Right renal pelvis (tissue), 4 donors: ENCODE measurements around the gene NDUFAF8. TPM values are rescaled to one million over a fixed set of nuclear protein-coding genes. Genes with fewer than 3 reads are reported as not detected.
A peak's percentile ranks its signal among the peaks of the same experiment; 100 is the strongest.
"Not testable (repeated sequence)": the region's sequence is repeated elsewhere in the genome, so short reads cannot be mapped to it uniquely, and the experiment has no call there.

Experiments
- DNase-seq, 4 donors: peaks; one replicate each; pipeline ENCODE4 v3.0.0-alpha.2; 2013; ENCODE audit warnings: low read depth in 4 of 4, low spot score in 3 of 4, missing footprints in 1 of 4
- polyA plus RNA-seq, 4 donors: library from polyadenylated mRNA; unstranded; fragments of 120-200 nt; gene quantifications; one replicate each; pipeline ENCODE4 v1.2.1, GENCODE V29; 2013; ENCODE audit not compliant: insufficient read length in 4 of 4

Gene NDUFAF8
- polyA plus RNA-seq, 4 donors, result 46.3 to 55.4 (median 50.3) TPM

DNA sequence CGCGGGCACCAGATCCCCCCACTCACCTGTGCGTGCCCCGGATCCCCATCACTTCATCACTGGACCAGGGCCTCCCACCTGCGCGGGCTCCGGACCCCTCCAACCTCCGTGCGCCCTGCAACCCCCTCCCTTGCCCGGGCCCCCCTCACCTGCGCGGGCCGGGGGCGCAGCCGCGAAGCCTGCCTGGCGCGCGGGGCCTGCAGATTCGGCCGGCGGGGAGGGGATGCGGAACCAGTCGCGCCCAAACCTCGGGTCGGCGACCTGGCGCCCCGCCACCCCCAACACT lies 16.6 kb upstream of the NDUFAF8 start:
- DNase-seq, result no peak

DNA sequence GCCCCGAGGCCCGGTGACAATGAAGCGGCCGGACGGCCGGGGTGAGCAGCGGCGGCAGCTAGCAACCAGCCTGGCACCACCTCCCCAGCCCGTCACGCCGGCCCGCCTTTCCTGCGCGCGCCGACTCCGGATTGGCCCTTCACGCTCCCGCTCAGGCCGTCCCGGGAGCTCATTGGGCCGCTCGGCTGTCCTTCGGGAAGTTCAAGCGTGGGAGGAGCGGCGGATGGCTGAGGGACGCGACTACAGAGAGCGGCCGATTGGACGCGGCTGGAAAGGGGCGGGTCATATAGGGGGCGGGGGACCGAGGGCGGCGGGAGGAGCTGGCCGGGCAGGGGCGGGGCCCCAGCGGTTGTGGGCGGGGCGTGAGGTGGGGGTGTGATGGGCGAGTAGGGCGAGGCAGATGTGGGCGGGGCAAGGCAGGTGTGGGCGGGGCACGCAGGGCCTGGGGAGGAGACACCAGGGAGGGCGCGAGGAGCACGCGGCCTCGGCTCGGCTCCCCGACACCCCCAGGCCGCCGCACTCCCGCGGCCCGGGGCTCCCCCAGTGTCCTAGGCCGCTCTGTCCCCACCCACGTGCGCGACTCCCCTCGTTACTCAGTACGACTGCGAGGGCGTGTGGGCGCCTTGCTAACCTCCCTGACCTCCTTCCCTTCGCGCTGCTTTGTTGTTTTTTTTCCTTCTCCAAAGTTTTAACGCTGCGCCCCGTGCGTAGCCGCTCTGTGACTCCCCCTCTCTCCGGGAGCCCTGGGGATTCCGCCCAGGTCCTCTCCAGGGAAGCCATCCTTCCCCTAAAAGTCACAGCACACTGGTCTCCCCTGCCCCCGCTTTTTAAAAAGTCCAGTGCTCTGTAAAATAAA lies 16.0 kb upstream of the NDUFAF8 start, which contains the start of gene CEP131:
Gene CEP131 (minus strand): TSS at position 60 of the 856 bp plus-strand sequence. CDS start 2,909 bp downstream, outside the sequence.
- DNase-seq, result peak; percentile 93 to 96 (median 95)

DNA sequence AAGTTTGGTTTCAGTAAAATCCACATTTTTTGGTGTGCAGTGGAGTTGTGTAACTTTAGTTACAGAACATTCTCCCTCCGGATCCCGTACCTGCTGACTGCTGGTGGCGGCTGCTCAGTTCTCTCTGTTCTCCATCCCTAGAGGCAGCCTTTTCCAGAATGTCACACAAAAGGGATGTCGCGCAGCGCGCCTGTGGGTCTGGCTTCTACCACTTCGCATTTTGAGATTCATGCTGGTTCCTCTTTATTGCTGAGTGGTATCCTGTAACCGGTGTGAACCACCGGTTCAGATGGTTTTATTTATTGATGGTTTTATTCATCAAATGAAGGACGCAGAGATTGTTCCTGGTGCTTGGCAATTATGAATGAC lies 15.4 kb upstream of the NDUFAF8 start:
- DNase-seq, result no peak

DNA sequence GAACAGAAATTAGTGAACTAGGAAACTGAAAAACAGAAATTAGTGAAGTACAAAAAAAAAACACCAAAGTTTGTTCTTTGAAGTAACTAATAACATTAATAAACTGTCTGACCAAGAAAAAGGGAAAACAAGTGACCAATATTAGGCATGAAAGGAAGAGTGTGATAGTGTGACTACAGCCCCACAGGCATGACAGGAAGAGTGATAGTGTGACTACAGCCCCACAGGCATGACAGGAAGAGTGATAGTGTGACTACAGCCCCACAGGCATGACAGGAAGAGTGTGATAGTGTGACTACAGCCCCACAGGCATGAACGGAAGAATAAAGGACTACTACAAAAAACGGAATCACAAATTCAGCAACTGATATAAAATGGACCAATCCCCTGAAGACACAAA lies 11.5 kb upstream of the NDUFAF8 start:
- not testable (repeated sequence) for DNase-seq

DNA sequence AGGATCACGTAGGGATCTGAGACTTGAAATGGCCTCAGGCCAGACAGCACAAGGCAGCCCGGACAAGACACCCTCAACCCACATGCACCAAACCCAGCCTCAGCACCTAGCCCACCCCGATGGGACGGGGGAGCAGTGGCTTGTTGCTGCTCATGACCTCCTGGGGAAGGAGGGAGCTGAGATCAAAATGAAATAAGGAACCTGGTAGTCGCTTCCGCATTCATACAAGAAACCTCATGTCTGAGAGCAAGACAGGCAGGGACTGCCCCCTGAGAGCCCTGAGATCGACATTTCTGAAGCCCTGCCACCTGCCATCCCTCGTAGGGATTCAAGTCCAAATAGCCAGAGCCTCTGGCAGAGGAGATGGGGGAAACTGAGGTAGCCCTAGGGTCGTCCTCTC lies 10.7 kb upstream of the NDUFAF8 start:
- DNase-seq, result no peak

DNA sequence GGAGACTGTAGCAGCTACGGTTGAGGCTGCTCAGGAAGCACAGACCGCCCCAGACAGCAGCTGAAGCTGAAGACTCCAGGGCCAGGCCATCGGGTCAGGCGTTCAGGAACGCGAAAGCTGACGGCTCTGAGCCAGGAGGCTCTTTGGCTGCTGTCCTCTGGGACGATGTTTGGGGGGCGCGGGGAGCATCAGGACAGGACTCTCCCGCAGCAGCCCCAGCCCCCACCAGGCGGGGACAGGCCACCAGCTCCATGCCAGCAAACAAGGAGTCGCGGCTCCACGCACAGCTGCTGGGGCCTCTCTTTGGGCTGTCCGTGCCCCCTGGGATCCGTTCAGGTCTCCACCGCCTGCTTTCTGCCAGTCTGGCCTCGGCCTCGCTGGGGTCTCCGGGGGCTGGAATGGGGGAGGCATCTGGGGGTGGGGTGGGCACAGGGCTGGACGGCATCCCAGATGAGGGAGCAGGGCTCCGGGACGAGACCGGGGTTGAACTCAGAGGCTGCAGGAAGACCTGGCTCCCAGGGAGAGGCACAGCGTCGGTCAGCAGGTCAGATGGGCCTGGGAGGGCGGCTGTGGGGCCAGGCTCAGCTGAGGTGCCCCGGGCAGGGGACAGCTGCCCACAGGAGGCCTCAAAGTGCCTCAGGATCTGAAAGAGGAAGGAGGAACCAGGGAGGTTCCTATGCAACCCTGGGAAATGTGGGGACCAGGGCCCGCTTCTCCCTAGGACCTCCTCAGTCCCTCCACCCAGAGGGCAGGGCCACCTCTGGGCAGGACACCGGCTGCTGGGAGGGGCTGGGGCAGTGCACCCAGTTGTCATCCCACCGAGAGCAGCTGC lies 10.1 kb upstream of the NDUFAF8 start:
- no peak for DNase-seq

DNA sequence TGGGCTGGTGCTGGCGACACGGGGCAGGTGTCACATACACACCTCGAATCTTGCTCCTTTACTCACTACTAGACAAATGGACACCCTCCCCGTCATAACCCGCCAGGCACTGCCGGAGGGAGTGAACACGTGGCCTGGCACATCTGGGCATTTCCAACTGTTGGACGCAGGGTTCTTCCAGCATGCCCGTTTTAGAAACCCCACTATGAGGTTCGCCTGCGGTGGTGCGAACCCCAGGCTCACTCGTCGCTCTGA lies 9.5 kb upstream of the NDUFAF8 start:
- DNase-seq, result no peak

DNA sequence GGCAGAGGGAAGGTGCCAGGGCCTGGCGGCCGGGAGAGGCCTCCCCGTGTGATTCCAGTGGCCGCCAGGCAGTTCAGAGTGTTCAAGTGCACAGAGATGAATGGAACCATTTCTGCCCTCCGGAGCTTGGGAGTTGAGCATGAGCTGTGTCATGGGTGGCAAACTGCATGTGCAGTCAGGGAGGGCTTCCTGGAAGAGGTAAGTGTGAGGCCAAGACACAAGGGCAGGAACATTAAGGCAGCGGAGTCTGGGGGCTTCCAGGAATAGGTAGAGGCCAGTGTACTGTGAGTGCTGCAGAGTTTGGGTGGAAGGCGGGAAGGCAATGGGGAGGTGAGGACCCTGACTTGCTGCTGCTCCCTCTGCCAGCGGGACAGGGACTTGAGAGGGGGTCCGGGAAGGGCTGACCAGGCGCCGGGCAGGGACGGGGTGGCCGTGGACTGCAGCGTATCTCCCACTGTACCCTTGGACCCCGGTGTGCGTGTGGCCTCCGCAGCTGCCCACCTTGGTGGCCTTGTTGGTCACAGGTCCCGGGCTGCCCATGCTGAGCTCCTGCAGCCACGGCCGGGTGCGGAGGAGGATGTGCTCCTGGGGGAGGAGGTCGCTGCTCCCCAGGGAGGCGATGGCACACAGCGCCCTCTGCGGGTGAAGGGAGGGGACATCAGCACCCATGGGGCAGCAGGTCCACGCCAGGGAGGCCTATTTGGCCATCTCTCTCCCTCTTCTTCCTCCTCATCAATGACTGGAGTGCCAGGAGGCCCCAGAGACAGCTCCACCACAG lies 8.9 kb upstream of the NDUFAF8 start:
- no peak for DNase-seq

DNA sequence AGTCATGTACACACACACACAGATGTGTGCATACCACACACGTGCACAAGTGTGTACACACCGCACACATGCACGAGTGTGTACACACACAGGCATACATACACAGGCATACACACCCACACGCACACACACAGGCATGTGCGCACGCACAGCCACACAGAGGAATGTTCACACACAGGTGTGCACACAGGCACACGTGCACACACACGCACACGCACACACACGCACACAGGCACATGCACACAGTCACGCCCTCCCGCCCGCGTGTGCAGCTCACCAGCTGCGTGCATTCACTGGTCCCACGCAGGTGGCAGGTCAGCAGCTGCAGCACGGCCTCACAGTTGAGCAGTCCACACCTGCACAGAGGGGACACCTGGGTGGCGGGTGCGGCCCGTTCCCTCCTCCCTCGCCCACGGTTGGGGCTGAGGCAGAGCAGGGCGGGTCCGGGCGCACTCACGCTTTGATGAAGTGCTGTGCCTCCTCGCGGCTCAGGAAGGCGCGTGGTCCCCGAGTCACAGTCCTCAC lies 7.9 kb upstream of the NDUFAF8 start:
- no peak for DNase-seq

DNA sequence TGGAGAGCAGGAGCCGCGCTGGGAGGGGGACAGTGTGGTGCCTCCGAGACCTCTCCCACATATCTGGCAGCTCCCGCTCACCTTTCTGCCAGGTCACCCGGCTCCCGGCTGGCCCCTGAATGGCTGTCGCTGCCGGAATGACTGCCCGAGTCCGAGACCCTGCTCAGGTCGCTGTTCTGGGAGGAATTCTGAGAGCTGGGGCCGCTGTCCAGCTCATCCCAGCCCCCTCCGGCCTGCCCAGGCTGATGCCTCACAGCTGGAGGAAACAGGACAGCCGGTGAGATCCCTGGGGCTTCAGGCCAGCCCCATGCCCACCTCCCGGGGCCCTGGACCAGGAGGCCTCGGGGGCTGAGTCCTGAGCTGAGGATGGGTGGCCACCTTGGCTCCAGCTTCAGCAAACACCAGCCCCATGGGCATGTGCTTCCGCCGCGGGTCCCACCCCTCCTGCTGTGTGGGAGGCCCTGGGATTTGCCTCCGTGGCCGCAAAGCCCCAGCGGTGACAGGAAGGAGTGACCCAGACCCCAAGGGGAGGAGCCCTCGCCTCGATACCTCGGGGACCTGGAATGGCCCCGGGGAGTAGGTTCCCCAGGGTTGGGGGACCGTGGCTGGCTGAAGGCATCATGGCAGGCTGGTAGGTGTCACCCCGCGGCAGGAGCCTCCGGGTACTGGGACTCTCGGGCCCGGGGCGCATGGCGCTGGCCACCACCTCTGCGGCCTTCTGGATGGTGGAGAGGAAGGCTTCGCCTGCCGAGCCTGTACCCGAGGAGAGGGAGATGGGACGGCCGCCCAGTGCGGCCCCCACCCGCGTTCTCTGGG lies 7.1 kb upstream of the NDUFAF8 start:
- no peak for DNase-seq

DNA sequence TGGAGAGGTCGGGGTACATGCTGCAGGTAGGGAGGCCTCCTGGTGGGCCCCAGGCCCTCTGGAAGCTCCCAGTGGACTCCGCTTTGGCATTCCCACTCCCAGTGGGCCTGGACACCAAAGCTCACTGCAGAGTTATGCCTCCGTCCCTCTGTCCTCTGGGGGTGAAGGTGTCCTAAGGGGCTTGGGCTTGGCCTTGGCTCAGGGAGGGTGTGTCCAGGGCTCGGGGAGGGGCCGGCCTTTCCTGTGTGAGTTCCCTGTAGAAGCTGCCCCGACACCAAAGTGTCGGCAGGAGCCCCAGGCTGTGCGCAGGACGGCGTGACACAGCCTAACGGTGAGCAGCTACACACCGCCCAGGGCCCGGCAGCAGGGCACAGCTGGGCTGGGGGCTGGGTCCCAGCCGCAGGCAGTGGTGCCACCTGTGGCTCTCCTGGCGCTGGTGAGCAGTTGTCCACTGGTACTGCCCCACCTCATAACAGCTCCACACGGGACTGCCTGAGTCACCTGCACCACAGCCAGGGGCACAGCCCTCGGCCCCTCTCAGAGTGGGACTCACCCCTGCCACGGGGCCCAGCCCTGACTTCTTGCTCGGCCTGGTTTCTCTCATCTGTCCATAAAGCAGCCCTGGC lies 6.4 kb upstream of the NDUFAF8 start:
- no peak for DNase-seq

DNA sequence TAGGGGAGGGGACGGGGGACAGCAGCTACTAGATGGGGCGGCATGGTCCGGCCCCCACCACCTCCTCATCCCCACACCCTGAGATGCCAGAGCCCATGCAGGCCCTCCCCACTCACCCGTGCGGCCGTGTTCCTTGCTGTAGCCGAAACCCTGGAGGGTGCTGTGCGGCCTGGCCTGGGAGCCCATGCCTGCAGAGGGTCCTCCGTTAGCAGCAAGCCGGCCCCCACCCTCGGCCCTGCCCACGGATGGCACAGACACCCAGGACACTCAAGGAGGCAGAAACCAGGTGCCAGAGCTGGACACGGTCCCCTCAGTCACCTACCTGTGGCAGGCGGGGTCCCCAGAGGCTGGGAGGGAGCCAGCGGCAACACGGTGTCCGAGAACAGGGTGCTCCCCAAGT lies 5.8 kb upstream of the NDUFAF8 start:
- DNase-seq, result no peak

DNA sequence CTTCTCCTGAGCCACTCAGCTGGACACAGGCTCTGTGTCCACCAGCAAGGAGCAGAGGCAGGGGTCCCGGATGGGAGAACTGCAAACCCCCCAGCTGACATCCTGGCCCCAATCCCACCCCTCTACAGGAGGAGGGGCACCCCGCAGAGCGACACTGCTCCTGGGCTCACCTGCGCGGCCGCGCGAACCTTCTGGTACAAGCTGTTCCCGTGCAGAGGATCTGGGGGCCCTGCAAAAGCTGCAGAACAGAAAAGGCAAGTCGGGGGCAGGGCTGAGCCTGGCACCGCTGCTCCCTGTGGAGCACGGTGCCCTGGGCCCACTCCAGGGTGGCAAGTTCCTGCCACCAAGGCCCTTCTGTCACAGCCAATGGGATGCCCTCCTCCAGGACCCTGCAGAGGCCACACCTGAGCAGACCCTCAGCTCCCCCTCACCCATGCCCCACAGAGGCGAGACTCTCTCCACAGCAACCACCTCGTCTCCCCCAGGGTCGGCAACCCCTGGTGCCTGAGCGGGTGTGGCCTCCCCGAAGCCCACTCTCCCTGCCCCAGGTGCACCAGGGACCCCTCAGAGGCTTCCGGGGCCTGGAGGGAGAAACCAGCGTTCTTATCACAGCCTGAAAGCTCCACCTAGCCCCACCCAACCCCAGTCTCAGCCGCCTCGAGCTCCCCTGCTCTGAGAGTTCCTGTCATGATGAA lies 5.2 kb upstream of the NDUFAF8 start:
- no peak for DNase-seq

DNA sequence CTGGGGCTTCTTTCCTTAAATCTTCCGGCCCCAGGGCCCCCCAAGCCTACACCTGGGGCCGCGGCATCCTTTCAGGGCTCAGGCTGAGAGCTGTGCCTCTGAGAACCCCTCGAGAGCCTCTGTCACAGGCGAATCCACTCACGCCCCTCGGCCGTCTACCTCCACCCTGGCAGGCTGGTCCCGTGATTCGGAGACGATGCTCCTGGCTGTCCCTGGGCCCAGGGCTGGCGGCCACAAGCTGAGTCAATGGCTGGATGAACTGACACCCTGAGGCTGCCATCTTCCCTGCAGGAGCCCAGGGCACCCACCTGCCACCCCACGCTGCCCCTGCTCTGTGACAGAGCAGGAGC lies 4.6 kb upstream of the NDUFAF8 start:
- no peak for DNase-seq

DNA sequence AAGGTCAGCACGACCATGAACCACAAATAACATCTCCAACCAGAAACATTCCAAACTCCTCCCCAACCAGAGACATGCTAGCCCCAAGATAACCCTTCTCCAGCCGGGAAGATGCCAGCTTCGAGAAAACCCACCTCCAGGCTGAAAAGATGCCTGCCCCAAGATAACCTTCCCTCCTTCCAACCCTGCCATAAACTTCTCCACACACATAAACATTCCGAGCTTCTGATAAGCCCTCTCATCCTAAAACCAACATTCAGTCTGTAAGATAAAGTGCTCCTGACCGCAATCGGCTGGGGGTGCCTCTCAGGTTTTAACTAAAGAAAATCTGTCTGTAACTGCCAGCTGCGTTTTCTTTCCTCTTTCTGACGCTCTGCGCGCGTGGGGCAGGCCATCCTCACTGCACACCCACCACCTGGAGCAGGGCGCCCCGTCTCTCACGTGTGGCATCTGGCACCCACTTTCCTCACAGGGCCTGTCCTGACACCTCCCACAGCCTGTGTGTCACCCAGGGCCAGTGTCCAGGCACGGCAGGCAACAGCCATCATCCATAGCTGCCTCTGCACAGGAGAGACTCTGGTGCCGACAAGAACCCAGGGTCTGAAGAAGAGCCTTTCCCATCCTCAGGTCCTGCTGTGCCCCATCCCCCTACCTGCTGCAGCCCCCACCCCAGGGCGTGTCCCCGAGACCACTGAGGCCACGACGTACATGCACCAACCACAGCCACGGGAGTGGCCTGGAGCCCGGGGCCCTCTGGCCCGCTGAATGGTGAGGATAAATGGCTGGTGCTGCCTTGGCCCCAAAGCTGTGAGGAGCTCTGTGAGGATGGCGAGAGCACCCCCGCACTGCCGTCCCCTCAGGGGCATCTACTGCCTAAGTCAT lies 3.9 kb upstream of the NDUFAF8 start:
- no peak for DNase-seq

DNA sequence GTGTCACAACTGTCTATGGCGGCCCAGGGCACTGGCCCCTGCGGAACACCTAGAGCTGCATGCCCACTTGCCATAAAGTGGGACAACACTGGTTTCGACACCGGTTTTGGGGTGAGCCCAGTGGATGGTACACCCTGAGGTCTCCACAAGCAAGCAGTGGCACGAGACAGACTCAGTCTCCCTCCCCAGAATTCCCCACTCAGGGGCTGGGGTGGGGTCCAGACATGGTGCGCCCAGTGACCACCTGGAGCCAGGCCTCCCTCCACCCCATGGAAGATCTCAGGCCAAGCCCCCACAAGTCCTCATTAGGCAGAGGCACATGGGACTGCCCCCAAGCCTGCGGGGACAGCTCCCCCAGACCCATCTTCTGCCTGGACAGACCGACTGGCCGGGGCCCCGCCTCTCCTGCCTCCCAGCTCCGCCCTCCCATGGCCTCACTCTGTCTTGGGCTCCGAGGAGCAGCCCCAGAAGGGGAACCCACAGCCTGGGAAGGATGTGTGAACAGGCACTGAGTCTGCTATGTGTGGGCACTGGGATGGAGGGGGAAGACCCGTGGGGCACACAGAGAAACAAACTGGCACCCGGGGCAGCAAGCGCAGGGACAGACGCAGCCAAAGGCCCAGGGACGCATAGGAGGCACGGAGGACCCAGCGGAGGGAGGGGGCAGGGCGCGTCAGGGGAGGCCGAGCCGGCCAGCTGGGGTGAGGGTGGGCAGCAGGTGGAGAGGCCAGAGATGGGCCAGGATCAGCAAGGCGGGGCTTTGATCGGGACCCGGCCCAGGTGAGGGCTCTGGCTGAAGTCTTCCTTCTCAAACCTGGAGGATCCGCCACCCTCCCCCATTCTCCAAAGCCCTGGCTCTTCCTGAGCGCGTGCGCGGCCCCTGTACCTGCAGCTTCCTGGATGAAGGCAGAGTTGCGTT lies 3.0 kb upstream of the NDUFAF8 start:
- no peak for DNase-seq

DNA sequence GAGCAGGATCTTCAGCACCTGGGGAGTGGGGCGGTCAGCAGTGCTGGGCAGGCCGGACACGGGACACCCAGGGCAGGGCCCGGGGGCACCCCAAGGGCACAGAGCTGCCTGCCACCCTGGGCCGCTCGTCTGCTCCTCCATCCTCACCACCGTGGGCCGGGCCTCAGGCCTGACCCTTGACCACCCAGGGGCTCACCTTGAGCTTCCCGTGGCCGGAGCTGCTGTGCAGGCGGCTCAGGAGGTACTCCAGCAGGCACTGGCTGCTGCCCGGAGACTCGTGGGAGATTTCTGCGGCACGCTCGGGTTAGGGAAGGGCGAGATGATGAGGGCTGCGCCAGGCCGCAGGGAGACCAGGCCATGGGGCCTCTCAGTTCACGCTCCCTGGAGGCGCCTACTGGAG lies 2.3 kb upstream of the NDUFAF8 start:
- no peak for DNase-seq
